NCI-H2196 (cell line): Measurements from ENCODE around the gene EEPD1.

Experiments used
- DNase-seq: peaks from one replicate; lab custom pipeline; 2025; ENCODE audit not compliant: unreplicated experiment; lab: John Stamatoyannopoulos, UW

Gene EEPD1

GRCh38 chr7:36188906-36189305, 35.9 kb downstream of the EEPD1 start:
- DNase-seq: no peak

GRCh38 chr7:36190447-36191291, 37.6 kb downstream of the EEPD1 start:
- no peak for DNase-seq

GRCh38 chr7:36191292-36191920, 38.4 kb downstream of the EEPD1 start:
- DNase-seq: no peak

GRCh38 chr7:36192053-36192824, 39.2 kb downstream of the EEPD1 start:
- no peak for DNase-seq

GRCh38 chr7:36192877-36193276, 39.8 kb downstream of the EEPD1 start:
- DNase-seq: no peak

GRCh38 chr7:36198854-36199266, 45.8 kb downstream of the EEPD1 start:
- no peak for DNase-seq

GRCh38 chr7:36199329-36199728, 46.3 kb downstream of the EEPD1 start:
- no peak for DNase-seq

- no peak for DNase-seq
These were observed 48.2 kb downstream of the EEPD1 start for GRCh38 chr7:36201122-36201723.

GRCh38 chr7:36202398-36202797, 49.3 kb downstream of the EEPD1 start:
- DNase-seq: no peak

- DNase-seq: no peak
These were observed 50.2 kb downstream of the EEPD1 start for GRCh38 chr7:36203071-36203790.

- DNase-seq: no peak
These were observed 51.1 kb downstream of the EEPD1 start for GRCh38 chr7:36204044-36204663.

GRCh38 chr7:36204929-36205635, 52.0 kb downstream of the EEPD1 start:
- DNase-seq: no peak

GRCh38 chr7:36205803-36206202, 52.7 kb downstream of the EEPD1 start:
- DNase-seq: no peak

GRCh38 chr7:36207451-36208291, 54.6 kb downstream of the EEPD1 start:
- no peak for DNase-seq

GRCh38 chr7:36208426-36208825, 55.4 kb downstream of the EEPD1 start:
- no peak for DNase-seq

GRCh38 chr7:36208997-36209813, 56.2 kb downstream of the EEPD1 start:
- no peak for DNase-seq

- DNase-seq: no peak
These were observed 56.7 kb downstream of the EEPD1 start for GRCh38 chr7:36209814-36210183.
